HepG2 (cell line): ENCODE data around the gene KDM5C.

ENCODE experiments used
- MAZ ChIP-seq, 2 experiments: sonication (generic) in 1 of 2; formaldehyde crosslinking in 1 of 2; IDR thresholded peaks; 2 replicates each; pipeline versions ENCODE4 v1.5.0 to v1.6.1; 2012 to 2020; ENCODE audit warnings: low read depth in 2 of 2, mild to moderate bottlenecking in 2 of 2, borderline replicate concordance in 1 of 2, improper control_type of control experiment in 1 of 2, low read length in 1 of 2, missing genetic modification reagents in 1 of 2, moderate library complexity in 1 of 2
- PHF21A ChIP-seq: sonication (generic); formaldehyde crosslinking; IDR thresholded peaks from 2 replicates; pipeline ENCODE4 v1.5.0; 2020; ENCODE audit warnings: mild to moderate bottlenecking, missing genetic modification reagents
- POLR2A ChIP-seq, 2 experiments: IDR thresholded peaks; 2 replicates each; pipeline ENCODE4 v1.6.1; 2011; ENCODE audit warnings: low read depth in 2 of 2, low read length in 2 of 2, mild to moderate bottlenecking in 1 of 2, moderate library complexity in 1 of 2; ENCODE audit not compliant: insufficient read depth in 1 of 2
- TAF1 ChIP-seq: sonication (generic); formaldehyde crosslinking; IDR thresholded peaks from 2 replicates; pipeline ENCODE4 v1.4.0; 2020; ENCODE audit warnings: missing genetic modification reagents
- YY1 ChIP-seq: IDR thresholded peaks from 2 replicates; pipeline ENCODE4 v1.6.1; 2011; ENCODE audit warnings: low read length, low read depth, moderate library complexity, mild to moderate bottlenecking; ENCODE audit not compliant: insufficient read depth, insufficient replicate concordance
- ZNF232 ChIP-seq: sonication (generic); formaldehyde crosslinking; IDR thresholded peaks from 2 replicates; pipeline ENCODE4 v1.4.0; 2020; ENCODE audit warnings: missing genetic modification reagents, borderline replicate concordance
- ZSCAN30 ChIP-seq: sonication (generic); formaldehyde crosslinking; IDR thresholded peaks from 2 replicates; pipeline ENCODE4 v1.5.0; 2020; ENCODE audit warnings: mild to moderate bottlenecking, missing genetic modification reagents

GRCh38 chrX:53236025-53236679 lies 11.1 kb upstream of the KDM5C start:
- TF ChIP-seq POLR2A (IDR thresholded peaks at IDR 0.05; ENCODE audit: insufficient read depth in 1 of 2, low read depth in 2 of 2, low read length in 2 of 2) (no peak), PHF21A (CRISPR knock-in tag) (no peak), ZNF232 (CRISPR knock-in tag) (no peak), TAF1 (no peak), ZSCAN30 (CRISPR knock-in tag) (no peak), MAZ (IDR thresholded peaks at IDR 0.05; ENCODE audit: borderline replicate concordance, low read depth, low read length) (no peak), MAZ (CRISPR knock-in tag; IDR thresholded peaks at IDR 0.05; ENCODE audit: low read depth) (no peak), YY1 (no peak)
